Melanocyte of skin (primary cell): ENCODE measurements around the gene CHST13. TPM values are rescaled to one million over a fixed set of nuclear protein-coding genes. Genes with fewer than 3 reads are reported as not detected.

Experiments
- small RNA-seq, 2 donors: library from RNA; depleted of rRNA; stranded (forward); fragments of <200 nt; gene quantifications; one replicate each; pipeline ENCODE3, GENCODE V24; 2012
- total RNA-seq, 2 donors: library from RNA; depleted of rRNA; stranded (reverse); fragments of >200 nt; gene quantifications; 2 replicates each; pipeline ENCODE4 v1.2.3, GENCODE V29; 2012

The CHST13 gene, protein sequence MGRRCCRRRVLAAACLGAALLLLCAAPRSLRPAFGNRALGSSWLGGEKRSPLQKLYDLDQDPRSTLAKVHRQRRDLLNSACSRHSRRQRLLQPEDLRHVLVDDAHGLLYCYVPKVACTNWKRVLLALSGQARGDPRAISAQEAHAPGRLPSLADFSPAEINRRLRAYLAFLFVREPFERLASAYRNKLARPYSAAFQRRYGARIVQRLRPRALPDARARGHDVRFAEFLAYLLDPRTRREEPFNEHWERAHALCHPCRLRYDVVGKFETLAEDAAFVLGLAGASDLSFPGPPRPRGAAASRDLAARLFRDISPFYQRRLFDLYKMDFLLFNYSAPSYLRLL
- not detected for total RNA-seq

DNA sequence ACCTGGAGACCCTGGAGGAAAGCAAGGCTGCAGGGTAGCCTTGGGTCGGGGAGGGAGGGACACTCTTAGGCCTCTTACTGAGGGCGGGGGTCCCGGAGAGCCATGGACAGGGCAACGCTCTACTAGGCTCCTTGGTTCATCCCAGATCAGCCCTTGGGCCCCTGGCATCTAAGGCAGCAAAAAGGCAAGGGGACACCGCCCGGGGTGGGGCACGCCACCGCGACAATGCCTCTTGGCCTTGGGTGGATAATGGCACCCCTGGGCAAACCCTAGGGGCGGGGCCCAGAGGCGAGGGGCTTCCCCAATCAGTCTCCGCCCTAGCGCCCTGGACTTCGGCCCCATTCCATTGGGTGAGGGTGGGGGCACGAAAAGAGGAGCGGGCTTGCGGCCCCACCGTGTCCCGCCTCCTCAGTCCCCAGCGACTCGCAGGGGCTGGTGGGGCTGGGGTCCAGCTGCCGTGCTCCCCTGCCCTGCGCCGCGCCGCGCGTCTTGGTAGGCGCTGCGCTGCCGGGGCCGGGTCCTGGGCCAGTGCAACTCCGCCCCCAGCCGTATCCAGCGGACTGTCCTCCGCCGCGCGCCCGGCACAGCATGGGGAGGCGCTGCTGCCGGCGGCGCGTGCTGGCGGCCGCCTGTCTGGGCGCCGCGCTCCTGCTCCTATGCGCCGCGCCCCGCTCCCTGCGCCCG lies at the start of gene CHST13:
TSS of gene CHST13 (plus strand) at position 411 of the 684 bp plus-strand sequence. CDS start at position 589, 178 bp downstream.

DNA sequence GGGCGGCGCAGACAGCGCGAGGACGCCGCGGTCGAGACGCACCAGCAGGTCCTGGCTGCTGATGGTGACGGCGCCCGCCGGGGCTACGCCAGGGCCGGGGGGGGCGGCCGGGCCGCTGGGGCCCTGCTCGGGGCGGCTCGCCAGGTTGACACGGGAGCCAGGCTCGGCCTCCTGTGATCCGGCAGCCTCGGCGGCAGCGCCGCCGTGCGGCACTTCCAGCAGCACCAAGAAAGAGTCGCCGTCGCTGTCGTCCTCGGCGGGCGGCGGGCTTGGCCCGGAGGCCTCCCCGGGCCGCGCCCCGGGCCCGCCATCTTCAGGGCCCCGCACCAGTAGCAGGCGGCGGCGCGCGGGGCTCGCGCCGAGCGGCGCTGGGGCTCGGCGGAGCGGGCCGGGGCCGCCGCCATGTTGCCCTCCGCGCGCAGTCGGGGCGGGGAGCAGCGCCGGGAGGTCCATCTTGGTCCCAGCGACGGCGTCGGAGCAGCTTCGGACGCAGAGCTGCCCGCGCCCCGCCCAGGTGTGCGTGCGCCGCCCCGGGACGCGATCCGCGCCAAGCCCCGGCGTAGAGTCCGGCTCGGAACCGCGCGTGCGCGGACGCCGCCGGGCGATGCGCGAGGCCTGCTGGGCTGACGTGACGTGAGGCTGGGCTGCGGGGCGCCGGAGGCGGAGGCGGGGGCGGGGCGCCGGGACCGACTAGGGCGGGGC lies 48.4 kb upstream of the CHST13 start, which contains the start of gene ZXDC:
TSS of gene ZXDC (minus strand) at position 479 of the 702 bp plus-strand sequence. CDS start at position 453, 26 bp downstream.

DNA sequence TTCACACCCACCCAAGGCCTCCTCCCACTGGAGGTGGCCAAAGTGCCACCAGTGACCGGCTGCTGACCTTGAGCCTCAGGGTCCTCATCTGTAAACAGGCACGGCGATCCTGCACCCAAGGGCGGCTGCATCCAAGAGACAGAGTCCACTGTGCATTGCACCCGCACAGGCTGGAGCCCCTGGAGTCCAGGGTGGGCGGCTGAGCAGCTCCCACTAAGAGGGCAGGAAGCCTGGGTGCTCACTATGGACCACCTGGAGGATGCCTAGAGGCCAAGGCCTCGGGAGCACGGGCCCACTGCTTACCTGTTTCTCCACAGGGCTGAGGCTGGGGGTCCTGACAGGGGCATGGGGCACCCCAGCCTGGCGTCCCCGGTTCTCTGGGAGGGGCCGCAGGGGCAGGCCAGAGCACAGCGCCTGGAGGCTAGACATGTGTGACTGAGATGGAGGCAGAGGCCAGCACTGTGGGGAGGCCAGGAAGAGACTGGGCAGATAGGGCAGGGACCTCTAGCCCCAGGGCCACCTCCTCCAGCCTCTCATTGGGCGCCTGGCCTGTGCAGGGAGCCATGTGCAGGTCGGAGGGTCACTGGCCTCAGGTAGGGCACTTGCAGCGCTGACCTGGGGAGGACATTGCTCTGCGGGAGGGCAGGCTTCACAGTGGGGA lies 6.5 kb upstream of the CHST13 start, which contains the start of gene UROC1:
TSS of gene UROC1 (minus strand) at position 483 of the 661 bp plus-strand sequence. CDS start at position 429, 54 bp downstream.

DNA sequence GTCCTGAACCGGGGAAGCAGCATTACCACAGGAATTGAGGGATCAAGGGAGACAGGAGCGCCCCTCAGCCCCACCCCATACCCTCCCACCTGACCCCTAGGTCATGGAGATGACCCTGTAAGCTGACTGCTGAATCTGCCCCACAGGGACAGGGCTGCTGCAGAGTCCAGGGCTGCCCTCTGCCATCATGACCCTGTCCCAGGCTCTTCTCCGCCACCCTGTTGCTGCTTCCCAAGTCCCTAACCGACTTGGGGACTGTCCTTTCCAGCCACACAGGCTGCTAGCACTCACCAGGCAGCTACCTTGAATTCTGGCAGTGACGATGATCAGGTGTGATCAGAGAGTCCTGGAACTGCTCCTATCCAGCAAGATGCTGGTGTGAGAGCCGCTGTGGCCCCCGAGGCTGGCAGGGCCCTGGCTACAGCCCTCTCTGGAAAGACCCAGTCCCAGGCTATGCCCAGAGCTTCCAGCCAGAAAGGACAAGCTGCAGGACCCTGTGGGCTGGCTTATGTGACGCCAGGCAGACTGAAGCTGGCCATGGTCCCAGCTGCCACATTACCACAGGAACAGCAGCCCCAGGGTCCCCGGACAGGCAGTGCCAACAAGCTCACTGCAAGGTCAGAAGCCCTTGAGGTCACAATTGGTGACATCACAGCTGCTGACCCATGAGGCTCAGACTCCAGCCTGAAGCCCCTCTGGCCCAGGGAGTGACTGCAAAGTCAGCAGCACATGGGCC lies 34.5 kb downstream of the CHST13 start, which contains the start of gene C3orf22:
TSS of gene C3orf22 (minus strand) at position 597 of the 736 bp plus-strand sequence. CDS start 5,542 bp downstream, outside the sequence.

Small RNA genes within 50 kb of the gene (small RNA-seq; reads per million reads assigned to genes)
- 0 reads per million in 2 donors for gene RNA5SP138

Other genes starting within 250 kb of the CHST13 start
- 1 to 10 TPM; 6.0 to 6.9 TPM for gene KLF15, start 166.7 kb upstream of the CHST13 start, total RNA-seq
- gene CFAP100, start 129.2 kb upstream of the CHST13 start, total RNA-seq: not detected
- gene ZXDC, start 48.3 kb upstream of the CHST13 start, total RNA-seq: 10 to 100 TPM; 19.3 TPM
- not detected for gene UROC1, start 6.4 kb upstream of the CHST13 start, total RNA-seq
- not detected for gene C3orf22, start 34.8 kb downstream of the CHST13 start, total RNA-seq
- gene TXNRD3, start 131.0 kb downstream of the CHST13 start, total RNA-seq: 10 to 100 TPM in 1 of 2 donors, 1 to 10 TPM in 1; 6.7 to 10.3 TPM
- gene CHCHD6, start 180.1 kb downstream of the CHST13 start, total RNA-seq: 100 to 1,000 TPM in 1 of 2 donors, 10 to 100 TPM in 1; 77.6 to 180 TPM